Measurements from ENCODE around the gene SPAG9.

SPAG9 gene

DNA sequence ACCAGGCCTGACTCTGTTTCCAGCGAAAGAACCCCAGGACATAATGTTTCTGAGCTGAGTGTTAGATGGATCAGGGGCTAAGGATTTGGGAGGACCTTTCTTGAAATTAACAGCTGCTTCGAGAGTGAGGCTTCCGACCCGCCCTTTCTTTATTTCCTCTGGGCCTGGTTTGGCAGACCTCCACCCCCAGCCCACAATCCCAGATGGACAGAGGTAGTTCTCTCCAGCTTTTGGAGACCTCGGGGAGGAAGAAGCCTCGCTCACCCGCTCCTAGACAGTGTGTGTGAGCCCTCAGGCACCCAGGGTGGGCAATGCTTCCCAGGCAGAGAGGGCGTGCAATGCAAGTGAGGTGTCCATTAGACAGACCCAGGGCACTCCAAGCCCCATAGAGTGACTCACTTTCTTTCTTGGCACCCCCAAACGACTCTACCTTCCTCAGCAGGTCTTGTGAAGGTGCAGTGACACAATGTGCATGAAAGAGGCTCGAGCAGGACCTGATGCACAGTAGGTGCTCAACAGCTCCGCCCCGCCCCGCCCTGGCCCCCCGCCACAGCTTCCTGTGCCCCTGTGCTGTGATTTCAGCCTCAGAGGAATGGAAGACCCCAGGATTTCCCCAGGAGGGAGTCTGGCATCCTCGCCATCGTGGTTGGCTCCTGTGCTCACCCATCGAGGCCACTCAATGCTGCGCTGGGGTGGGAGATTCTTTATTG is 203.8 kb downstream of the SPAG9 start:
- no peak for DNase-seq (ENCODE audit: low read depth)

DNA sequence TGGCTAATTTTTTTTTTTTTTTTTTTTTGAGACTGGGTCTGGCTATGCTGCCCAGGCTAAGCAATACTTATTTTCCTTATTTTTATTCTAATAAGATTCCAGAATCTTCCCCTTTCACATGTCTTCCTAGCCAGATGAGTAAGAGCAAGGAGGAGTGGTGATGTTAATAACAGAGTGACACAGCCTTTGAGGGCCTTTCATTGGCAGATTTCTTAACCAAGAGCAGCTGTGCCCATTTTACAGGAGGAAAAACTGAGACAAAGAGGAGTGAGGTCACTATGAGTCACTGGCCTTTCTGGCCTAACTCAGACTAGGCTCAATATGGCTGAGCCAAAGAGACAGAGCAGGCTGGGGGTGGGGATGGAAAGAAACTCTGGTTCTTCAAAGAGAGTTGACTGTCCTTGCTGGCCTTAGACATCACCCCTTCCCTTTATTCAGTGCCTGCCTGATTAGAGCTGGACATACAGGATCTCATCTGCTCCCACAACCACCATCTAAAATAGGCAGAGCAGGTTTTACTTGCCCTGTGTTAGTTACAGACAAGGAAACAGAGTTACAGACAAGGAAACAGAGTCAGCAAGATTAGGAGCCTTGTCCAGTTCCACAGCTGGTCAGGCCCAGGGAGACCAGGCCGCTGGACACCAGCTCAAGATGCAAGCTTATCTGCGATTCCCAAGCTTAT is 204.5 kb downstream of the SPAG9 start:
- no peak for DNase-seq (ENCODE audit: low read depth)

DNA sequence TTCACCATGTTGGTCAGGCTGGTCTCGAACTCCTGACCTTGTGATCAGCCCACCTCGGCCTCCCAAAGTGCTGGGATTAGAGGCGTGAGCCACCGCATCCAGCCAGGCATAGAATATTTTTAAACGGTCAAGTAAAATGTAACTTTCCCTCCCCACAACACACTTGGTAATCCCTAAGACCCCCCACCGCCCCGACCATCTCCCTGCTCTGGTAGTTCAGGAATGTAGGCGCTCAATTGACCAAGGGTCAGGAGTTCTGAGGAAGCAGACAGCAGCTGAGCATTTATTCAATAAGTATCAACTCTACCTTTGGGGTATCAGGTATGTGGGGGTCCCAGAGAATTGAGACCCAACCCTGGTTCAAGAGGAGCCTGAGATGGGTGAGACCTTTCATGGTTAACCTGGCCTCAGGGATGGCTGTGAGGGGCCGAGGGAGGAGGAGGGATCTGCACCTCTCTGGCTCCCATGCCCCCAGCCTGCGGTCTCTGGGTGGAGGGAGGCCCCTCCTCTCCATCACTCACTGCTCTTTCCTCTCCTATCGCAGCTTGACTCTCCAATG is 206.1 kb downstream of the SPAG9 start:
- DNase-seq (ENCODE audit: low read depth) = no peak

DNA sequence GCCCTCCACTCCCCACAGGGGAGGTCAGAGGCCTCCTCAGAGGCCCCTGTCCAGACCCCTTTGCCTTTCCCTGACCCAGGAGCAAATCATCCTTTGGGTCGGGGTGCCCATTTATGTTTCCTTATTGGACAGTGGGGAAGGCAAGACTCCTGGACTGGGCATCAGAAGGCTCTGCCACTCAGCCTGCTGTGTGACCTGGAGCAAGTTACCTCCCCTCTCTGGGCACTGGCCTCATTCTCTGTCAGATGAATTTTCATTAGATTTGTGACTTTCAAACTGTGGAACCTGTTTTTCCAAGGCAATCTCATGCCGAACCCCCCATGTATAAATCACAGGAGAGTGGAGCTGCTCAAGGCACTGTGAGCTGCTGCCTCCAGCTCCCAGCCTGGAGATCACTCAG is 207.5 kb downstream of the SPAG9 start:
- no peak for DNase-seq (ENCODE audit: low read depth)
